GM21528 (cell line): ENCODE measurements around the gene TAAR5.
"Not testable (repeated sequence)": the region's sequence is repeated elsewhere in the genome, so short reads cannot be mapped to it uniquely, and the experiment has no call there.

Experiments used
- ATAC-seq: cut with Tn5 transposase; IDR thresholded peaks from one replicate; pipeline ENCODE4 v1.9.1; 2021; ENCODE audit warnings: mild to moderate bottlenecking, moderate library complexity; ENCODE audit not compliant: unreplicated experiment, low FRiP score

Gene TAAR5

GRCh38 chr6:132571774-132572173 is 17.8 kb downstream of the TAAR5 start:
- no peak for ATAC-seq

- no peak for ATAC-seq
Observed at GRCh38 chr6:132570221-132570777, 19.2 kb downstream of the TAAR5 start, which contains the start of gene TAAR6. TSS of gene TAAR6 (plus strand) at chr6:132570322. CDS start at chr6:132570322, 0 bp downstream.

GRCh38 chr6:132569170-132569569 is 20.4 kb downstream of the TAAR5 start:
- no peak for ATAC-seq

GRCh38 chr6:132568611-132569010 is 20.9 kb downstream of the TAAR5 start:
- ATAC-seq, result no peak

- ATAC-seq, result no peak
Observed at GRCh38 chr6:132567566-132567965, 22.0 kb downstream of the TAAR5 start.

- no peak for ATAC-seq
Observed at GRCh38 chr6:132566404-132566803, 23.1 kb downstream of the TAAR5 start.

GRCh38 chr6:132560087-132560486 is 29.5 kb downstream of the TAAR5 start:
- ATAC-seq, result not testable (repeated sequence)

- ATAC-seq, result no peak
Observed at GRCh38 chr6:132552372-132552771, 37.2 kb downstream of the TAAR5 start, which contains the start of gene TAAR8. TSS of gene TAAR8 (plus strand) at chr6:132552672. CDS start at chr6:132552693, 21 bp downstream.

GRCh38 chr6:132551214-132551613 is 38.3 kb downstream of the TAAR5 start:
- no peak for ATAC-seq

- ATAC-seq, result no peak
Observed at GRCh38 chr6:132548746-132549463, 40.6 kb downstream of the TAAR5 start.

GRCh38 chr6:132544826-132545225 is 44.7 kb downstream of the TAAR5 start:
- ATAC-seq, result no peak
